HG02623 (cell line): ENCODE measurements around the gene MAGEA8.
"Not testable (repeated sequence)": the region's sequence is repeated elsewhere in the genome, so short reads cannot be mapped to it uniquely, and the experiment has no call there.

ENCODE experiments used
- ATAC-seq: cut with Tn5 transposase; IDR thresholded peaks from one replicate; pipeline ENCODE4 v1.9.1; 2021; ENCODE audit warnings: moderate library complexity; ENCODE audit not compliant: unreplicated experiment

Gene MAGEA8

DNA sequence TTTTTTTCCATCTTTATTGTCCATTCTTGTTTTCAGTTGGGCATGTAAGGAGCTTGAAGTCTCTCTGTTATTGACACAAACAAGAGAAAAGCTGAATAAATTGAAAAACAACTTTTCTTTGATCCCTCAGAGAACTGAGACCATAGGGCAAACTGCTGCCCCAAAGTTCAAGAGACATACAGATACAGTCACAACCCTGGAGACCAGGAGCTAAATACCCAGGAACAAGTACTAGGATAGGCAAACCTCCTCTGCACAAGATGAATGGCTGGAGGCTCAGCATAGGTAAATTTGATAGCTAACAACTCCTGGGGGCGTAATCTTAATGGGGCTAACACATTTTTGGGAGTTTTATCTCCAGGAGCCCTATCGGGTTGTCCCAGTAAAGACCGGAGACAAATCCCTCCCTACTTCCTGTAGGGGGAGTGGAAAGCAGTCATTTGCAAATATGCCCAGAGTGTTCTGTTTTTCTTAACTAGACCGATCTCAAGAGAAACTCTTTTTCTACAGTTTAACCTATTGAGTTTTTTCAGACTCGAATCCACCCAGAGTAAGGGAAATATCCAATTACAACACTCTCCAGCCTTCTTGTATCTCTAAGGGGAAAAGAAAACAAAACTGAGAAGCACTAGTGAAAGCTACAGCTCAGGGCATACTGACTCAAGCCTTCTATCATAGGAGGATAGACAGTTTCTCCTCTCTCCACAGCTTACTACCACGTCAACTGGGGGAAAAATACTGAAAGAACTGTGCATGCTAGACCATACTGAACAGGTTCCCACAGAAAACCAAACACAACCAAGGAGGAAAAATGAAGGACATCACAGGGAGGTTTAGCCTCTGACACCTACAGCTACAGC is 23.1 kb downstream of the MAGEA8 start:
- ATAC-seq: peak; percentile 82

GRCh38 chrX:149908308-149908707 is 27.3 kb downstream of the MAGEA8 start:
- ATAC-seq: peak; percentile 58

GRCh38 chrX:149908727-149909126 is 27.7 kb downstream of the MAGEA8 start:
- no peak for ATAC-seq

DNA sequence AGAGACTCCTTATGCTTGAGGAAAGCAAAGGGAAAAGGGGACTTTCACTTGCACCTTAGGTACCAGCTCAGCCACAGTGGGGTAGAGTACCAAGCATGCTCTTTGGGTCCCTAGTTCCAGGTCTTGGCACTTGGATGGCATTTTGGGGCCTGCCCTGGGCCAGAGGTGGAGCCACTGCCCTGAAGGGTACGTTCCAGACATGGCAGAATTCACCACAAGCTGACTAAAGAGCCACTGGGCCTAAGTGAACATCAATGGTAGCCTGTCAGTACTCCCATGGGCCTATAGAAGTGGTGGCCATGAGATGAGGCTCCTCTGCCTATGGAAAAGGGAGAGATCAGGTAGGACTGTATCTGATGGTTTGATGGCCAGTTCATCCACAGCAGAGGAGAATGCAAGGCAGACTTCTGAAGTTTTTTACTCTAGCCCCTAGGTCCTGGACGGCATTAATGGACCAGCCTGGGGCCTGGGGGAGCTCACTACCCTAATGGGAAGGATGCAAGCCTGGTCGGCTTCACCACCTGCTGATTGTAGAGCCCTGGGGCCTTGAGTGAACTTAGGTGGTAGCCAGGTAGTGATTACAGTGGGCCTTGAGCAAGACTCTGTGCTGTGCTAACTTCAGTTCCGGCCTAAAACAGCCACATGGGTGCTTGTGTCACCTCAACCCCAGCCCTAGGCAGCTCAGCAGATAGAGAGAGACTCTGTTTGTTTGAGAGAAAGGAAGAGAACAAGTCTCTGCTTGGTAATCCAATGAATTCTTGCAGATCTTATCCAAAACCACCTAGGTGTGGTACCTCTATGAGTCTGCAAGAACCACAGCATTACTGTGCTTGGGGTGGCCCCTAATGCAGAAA is 28.6 kb downstream of the MAGEA8 start:
- ATAC-seq: no peak

DNA sequence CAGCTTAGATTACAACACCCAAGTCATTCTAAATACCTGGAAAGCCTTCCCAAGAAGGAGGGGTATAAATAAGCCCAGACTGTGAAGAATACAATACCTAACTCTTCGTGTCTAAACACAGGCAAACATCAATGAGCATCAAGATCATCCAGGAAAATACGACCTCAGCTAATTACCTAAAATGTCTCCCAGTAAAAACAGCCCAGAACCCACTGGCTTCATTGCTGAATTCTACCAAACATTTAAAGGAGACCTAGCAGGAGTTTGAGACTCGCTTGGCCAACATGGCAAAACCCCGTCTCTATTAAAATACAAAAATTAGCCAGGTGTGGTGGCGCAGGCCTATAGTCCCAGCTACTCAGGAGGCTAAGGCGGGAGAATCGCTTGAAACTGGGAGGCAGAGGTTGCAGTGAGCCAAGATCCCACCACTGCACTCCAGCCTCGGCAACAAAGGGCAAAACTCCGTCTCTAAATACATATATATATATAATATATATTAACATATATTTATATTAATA is 29.3 kb downstream of the MAGEA8 start:
- no peak for ATAC-seq

DNA sequence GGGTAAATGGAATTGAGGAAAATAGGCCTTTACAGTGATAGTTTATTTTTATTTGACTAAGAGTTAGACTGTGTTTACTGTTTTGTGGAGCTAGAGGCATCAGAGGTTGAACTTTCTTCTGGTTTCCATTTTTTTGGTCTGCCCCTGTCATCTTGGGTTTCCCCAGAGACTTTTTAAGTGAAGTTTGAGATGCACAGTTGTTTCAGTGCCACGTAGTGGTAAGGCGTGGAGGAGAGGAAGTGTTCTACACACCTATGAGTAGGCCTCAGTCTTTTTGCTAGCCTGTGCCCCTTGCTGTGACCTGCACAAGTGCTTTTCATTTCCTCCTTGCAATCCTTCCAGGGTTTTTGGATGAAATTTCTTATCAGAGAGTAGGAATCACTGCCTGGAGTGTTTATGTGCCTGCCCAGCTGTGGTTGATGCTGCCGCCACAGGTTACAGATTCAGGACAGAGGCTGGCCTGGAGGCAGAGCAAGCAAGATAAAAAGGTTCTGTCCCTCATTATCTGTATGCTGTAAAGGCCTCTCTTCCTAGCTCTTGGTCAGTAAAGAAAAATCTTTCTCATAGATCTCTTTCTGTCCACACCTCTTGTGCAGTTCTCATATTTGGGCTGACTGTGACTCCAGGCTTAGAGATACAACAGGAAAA is 35.9 kb downstream of the MAGEA8 start:
- peak; percentile 91 for ATAC-seq

- ATAC-seq: not testable (repeated sequence)
Observed at GRCh38 chrX:149923836-149924235, 42.9 kb downstream of the MAGEA8 start.

DNA sequence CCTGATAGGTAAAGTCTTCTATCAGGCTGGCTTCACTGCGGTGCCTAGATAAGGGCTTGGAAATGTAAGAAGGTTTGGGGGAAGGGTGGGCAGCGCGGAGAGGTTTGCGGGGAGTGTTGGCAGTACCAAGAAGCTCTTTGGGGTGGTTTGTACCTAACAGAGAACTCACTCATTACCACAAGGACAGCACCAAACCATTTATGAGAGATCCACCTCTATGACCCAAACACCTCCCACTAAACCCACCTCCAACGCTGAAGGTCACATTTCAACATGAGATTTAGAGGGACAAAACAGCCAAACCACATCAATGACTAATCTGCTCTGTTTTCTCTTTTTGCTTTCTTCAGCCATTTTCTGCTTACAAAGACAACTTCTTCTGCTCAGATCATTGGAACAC is 43.5 kb downstream of the MAGEA8 start:
- not testable (repeated sequence) for ATAC-seq

GRCh38 chrX:149927245-149927963 is 46.4 kb downstream of the MAGEA8 start:
- peak; percentile 40 for ATAC-seq

- peak; percentile 40 for ATAC-seq
Observed at GRCh38 chrX:149927964-149928258, 46.9 kb downstream of the MAGEA8 start.

DNA sequence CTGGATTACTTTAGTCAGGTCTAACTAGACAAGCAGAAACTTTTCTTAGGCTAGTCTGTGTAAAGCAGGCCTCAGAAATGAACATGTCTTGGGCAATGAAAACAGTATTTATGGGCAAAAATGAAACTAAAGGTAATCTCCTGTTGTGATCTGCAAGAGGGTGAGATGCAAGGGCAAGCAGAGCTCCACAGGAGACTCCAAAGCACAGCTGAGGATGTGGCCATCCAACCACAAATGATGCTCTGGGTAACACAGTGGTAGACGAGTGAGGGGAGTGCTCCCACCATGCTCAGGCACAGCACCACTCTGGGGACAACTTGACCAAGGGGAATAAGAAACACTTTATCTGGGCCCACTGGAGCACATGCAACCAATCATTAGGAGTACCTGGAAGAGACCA is 47.7 kb downstream of the MAGEA8 start:
- not testable (repeated sequence) for ATAC-seq

GRCh38 chrX:149929400-149929799 is 48.4 kb downstream of the MAGEA8 start, which contains the start of gene HSFX4:
Gene HSFX4 (plus strand): TSS chrX:149929573. CDS start chrX:149929645, 72 bp downstream.
- ATAC-seq: not testable (repeated sequence)

DNA sequence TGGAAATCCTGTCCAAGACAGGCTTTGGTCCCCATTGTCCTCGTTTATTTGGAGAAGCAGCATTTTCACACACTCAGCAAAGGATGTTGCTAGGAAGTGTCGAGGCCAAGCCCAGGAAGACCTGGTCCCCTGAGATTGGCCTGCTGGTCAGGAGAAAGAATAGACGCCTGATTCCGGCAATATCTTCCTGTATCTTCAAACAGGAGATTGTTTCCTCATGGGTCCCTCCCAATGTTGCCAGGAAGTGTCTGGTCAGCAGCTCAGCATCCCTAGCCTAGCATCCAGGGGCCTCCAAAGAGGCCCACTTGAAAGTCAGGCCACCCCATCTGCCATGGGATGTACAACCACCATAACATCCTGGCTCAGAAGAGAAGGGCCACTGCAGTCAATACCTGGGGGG is 50.4 kb downstream of the MAGEA8 start:
- ATAC-seq: not testable (repeated sequence)

GRCh38 chrX:149932150-149932549 is 51.2 kb downstream of the MAGEA8 start:
- ATAC-seq: not testable (repeated sequence)

GRCh38 chrX:149932970-149933369 is 52.0 kb downstream of the MAGEA8 start:
- not testable (repeated sequence) for ATAC-seq

DNA sequence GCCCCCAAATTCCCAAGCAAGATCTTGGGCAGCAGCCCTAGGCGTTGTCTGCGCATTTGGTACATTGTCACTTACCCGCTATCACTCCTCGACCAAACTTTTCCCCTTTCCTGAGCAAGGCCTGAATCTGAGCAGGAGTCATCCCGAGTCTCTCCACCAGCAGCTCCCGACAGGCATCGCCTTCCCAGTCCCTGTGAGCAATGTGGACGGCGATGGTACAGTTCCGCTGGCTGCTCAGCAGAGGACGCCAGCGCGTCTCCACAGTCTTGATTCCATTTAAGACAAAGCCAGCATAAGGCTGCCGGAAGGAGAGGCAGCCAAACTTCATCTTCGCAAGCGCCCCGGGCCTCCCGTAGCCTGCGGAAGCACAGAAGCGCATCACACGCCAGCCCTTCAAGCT is 52.6 kb downstream of the MAGEA8 start:
- not testable (repeated sequence) for ATAC-seq
